ENCODE results near the gene SULF2. TPM values are rescaled to one million over a fixed set of nuclear protein-coding genes. Genes with fewer than 3 reads are reported as not detected.

Gene SULF2
- total RNA-seq, 1 experiment from 2014 or later: 0.69 TPM

GRCh38 chr20:47801079-47801478 lies 15.8 kb upstream of the SULF2 start:
- Histone ChIP-seq H3K9me3 (ENCODE audit: low read depth, low read length, poor library complexity, severe bottlenecking) (no peaks in the 10 kb centered on the region), H3K27ac (ENCODE audit: low read depth, low read length, poor library complexity, severe bottlenecking) (no peak overlapping the region), H3K27me3 (replicated peaks; ENCODE audit: insufficient read depth, low read depth, low read length, poor library complexity) (peaks cover 11% of the 10 kb centered on the region), H3K36me3 (ENCODE audit: insufficient read depth, low read length, poor library complexity, severe bottlenecking) (no peaks in the 10 kb centered on the region), H3K4me1 (ENCODE audit: insufficient read depth, low read length, poor library complexity, severe bottlenecking) (no peaks in the 10 kb centered on the region), H3K4me3 (ENCODE audit: low read depth, low read length, poor library complexity, severe bottlenecking) (no peak overlapping the region)
- CTCF ChIA-PET: no interaction called here
- intact Hi-C loops (cut with micrococcal nuclease; ENCODE audit: unreplicated experiment): no loop called here
- POLR2A ChIA-PET (ENCODE audit: low non-redundant PET): no interaction called here
- no peak for TF ChIP-seq EZH2 (IDR thresholded peaks at IDR 0.05; ENCODE audit: borderline replicate concordance, low read depth, low read length, poor library complexity, severe bottlenecking)
- no TSS peak for BruUV-seq (replicated peaks)
- DNase-seq (ENCODE audit: low spot score): no peak

- no TSS peak for BruUV-seq (replicated peaks)
- ChIA-PET POLR2A (ENCODE audit: low non-redundant PET) (no interaction called here), CTCF (no interaction called here)
- no peak overlapping the region for H3K27ac ChIP-seq (ENCODE audit: low read depth, low read length, poor library complexity, severe bottlenecking)
- intact Hi-C loops (cut with micrococcal nuclease; ENCODE audit: unreplicated experiment): no loop called here
- TF ChIP-seq CTCF (conservative IDR thresholded peaks at IDR 0.05; ENCODE audit: low read depth, low read length) (no peak), EZH2 (IDR thresholded peaks at IDR 0.05; ENCODE audit: borderline replicate concordance, low read depth, low read length, poor library complexity, severe bottlenecking) (no peak)
- H3K4me3 ChIP-seq (ENCODE audit: low read depth, low read length, poor library complexity, severe bottlenecking): no peak overlapping the region
- no peak for DNase-seq (ENCODE audit: low spot score)
- H3K36me3 ChIP-seq (ENCODE audit: insufficient read depth, low read length, poor library complexity, severe bottlenecking): no peaks in the 10 kb centered on the region
- peaks cover 6% of the 10 kb centered on the region for H3K27me3 ChIP-seq (replicated peaks; ENCODE audit: insufficient read depth, low read depth, low read length, poor library complexity)
- H3K4me1 ChIP-seq (ENCODE audit: insufficient read depth, low read length, poor library complexity, severe bottlenecking): no peaks in the 10 kb centered on the region
- H3K9me3 ChIP-seq (ENCODE audit: low read depth, low read length, poor library complexity, severe bottlenecking): no peaks in the 10 kb centered on the region
These were observed 15.3 kb upstream of the SULF2 start for GRCh38 chr20:47800623-47801022.

GRCh38 chr20:47799116-47799715 lies 13.9 kb upstream of the SULF2 start:
- ChIA-PET CTCF (no interaction called here), POLR2A (ENCODE audit: low non-redundant PET) (no interaction called here)
- intact Hi-C loops (cut with micrococcal nuclease; ENCODE audit: unreplicated experiment): no loop called here
- no peak for DNase-seq (ENCODE audit: low spot score)
- Histone ChIP-seq H3K36me3 (ENCODE audit: insufficient read depth, low read length, poor library complexity, severe bottlenecking) (no peaks in the 10 kb centered on the region), H3K9me3 (ENCODE audit: low read depth, low read length, poor library complexity, severe bottlenecking) (no peaks in the 10 kb centered on the region), H3K4me1 (ENCODE audit: insufficient read depth, low read length, poor library complexity, severe bottlenecking) (no peaks in the 10 kb centered on the region), H3K27ac (ENCODE audit: low read depth, low read length, poor library complexity, severe bottlenecking) (no peak overlapping the region), H3K27me3 (replicated peaks; ENCODE audit: insufficient read depth, low read depth, low read length, poor library complexity) (no peaks in the 10 kb centered on the region), H3K4me3 (ENCODE audit: low read depth, low read length, poor library complexity, severe bottlenecking) (no peak overlapping the region)
- BruUV-seq (replicated peaks): no TSS peak
- TF ChIP-seq EZH2 (IDR thresholded peaks at IDR 0.05; ENCODE audit: borderline replicate concordance, low read depth, low read length, poor library complexity, severe bottlenecking) (no peak), CTCF (conservative IDR thresholded peaks at IDR 0.05; ENCODE audit: low read depth, low read length) (no peak)

- H3K4me3 ChIP-seq (ENCODE audit: low read depth, low read length, poor library complexity, severe bottlenecking): no peak overlapping the region
- no peaks in the 10 kb centered on the region for H3K36me3 ChIP-seq (ENCODE audit: insufficient read depth, low read length, poor library complexity, severe bottlenecking)
- TF ChIP-seq CTCF (conservative IDR thresholded peaks at IDR 0.05; ENCODE audit: low read depth, low read length): no peak
- TF ChIP-seq EZH2 (IDR thresholded peaks at IDR 0.05; ENCODE audit: borderline replicate concordance, low read depth, low read length, poor library complexity, severe bottlenecking): no peak
- no peaks in the 10 kb centered on the region for H3K9me3 ChIP-seq (ENCODE audit: low read depth, low read length, poor library complexity, severe bottlenecking)
- BruUV-seq (replicated peaks): no TSS peak
- H3K27ac ChIP-seq (ENCODE audit: low read depth, low read length, poor library complexity, severe bottlenecking): no peak overlapping the region
- DNase-seq (ENCODE audit: low spot score): no peak
- ChIA-PET CTCF (no interaction called here), POLR2A (ENCODE audit: low non-redundant PET) (no interaction called here)
- H3K4me1 ChIP-seq (ENCODE audit: insufficient read depth, low read length, poor library complexity, severe bottlenecking): no peaks in the 10 kb centered on the region
- intact Hi-C loops (cut with micrococcal nuclease; ENCODE audit: unreplicated experiment): no loop called here
- no peaks in the 10 kb centered on the region for H3K27me3 ChIP-seq (replicated peaks; ENCODE audit: insufficient read depth, low read depth, low read length, poor library complexity)
These were observed 11.7 kb upstream of the SULF2 start for GRCh38 chr20:47796971-47797370.
